Bronchus fibroblast of lung (primary cell): ENCODE data around the gene RNF220. TPM values are rescaled to one million over a fixed set of nuclear protein-coding genes. Genes with fewer than 3 reads are reported as not detected.

Experiments
- total RNA-seq: library from RNA; depleted of rRNA; stranded (reverse); fragments of >200 nt; gene quantifications from 2 replicates; pipeline ENCODE4 v1.2.3, GENCODE V29; 2015

The RNF220 gene
- total RNA-seq: 104 and 106 TPM in 2 replicates

DNA sequence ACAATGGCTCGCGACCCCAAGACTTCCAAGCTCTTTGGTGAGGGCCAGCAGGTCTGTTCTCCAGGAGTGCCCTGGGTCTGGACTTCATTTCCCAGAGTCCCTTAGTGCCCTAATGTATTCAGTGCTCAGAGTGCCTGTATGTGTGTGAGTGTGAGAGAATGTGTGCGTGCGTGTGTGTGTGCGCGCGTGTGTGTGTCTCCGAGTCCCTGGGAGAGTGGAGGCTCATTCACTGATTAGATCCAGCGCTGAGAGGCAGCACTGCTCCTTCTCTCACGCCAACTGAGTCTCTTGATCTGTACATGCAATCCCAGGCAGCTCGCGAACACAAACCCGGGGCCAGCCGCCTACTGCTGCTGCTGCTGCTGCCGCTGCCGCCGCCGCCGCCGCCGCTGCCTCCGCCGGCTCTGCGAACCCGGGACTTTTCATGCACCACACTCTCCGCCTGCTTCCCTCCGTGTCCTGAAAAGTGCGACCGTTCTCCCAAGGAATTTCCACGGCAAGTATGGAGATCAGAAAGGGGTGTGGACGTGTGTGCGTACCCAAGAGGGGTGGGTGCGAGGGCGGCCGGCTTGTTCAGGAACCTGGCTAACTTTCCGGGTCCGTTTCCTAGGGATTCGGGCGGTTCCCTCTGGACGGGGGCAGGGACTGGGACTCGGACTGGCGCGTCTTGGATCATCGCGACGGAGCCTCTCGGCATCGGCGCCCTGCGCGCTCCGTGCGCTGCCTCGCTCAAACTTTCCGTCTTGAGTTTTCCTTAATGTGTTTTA lies at the start of gene RNF220:
Gene RNF220 (plus strand): TSS at position 225 of the 767 bp plus-strand sequence.

DNA sequence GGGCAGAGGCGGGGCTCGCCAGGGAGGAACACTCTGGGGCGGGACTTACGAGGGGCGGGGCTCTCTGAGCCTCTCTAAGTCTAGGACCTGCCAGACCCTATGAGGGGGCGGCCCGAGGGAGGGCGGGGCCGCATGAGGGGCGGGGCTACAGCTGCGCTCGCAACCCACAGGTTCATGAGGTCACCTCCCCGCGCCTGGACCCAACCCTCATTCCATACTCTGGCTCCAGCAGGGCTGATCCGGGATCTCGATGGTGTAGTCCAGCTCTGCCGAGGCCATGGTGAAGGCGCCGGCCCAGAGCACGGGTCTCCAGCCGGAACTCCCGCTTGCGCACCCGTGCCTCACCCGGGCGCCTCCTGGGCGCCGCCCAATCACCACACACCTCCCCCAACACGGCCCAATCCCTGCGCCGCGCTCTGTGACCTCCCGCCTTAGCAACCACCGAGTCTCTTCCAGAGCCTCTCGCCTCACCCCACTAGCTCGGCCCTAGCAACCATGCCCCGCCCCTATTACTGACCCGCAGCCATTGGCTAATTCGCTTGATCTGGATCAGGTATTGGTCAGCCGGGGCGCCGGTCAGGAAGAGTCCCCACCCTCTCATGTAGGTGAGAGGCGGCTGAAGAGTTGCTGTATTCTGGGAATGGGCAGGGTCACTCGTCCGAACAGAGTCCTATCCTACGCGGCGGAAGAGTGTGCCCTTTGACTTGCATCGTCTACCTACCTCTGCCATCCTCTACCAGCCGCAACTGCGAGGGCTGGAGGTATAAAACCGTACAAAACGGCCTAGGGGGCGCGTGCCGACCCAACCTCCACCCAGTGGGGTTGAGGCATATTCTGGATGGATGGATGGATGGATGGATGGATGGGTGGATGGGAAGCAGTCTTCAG lies 269.3 kb downstream of the RNF220 start, which contains the start of the genes ARMH1 and TMEM53:
Gene ARMH1 (plus strand): TSS at position 602 of the 888 bp plus-strand sequence. CDS start 14,984 bp downstream, outside the sequence.
Gene TMEM53 (minus strand): TSS at position 369 of the 888 bp plus-strand sequence. CDS start 90 bp downstream, at position 279.

Other genes starting within 250 kb of the RNF220 start
- gene DMAP1, start 191.8 kb upstream of the RNF220 start, total RNA-seq: 45.2 and 52.6 TPM in 2 replicates
- gene ERI3, start 50.0 kb upstream of the RNF220 start, total RNA-seq: 66.2 and 73.4 TPM in 2 replicates